GM18508 (cell line): ENCODE measurements around the gene SMIM21.

Experiments used
- ATAC-seq: cut with Tn5 transposase; IDR thresholded peaks from one replicate; pipeline ENCODE4 v1.9.1; 2021; ENCODE audit warnings: moderate number of reproducible peaks; ENCODE audit not compliant: insufficient read depth, unreplicated experiment

SMIM21 gene

DNA sequence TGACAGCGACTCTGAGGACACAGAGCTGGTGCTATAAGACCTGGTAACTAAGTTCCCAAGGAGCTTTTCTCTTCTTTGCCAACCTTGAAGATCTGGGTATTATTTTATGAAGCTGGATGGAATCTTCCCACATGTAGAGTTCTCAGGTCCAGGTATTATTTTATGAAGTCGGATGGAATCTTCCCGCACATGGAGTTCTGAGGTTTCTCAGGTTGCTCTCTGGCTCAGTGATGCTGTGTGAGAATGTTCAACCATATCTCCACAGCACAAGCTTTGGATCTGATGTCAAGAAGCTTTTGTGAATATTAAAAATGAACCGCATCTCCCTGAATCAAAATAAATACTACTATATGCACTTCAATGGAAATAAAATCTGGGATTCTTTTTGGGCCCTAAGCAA lies at the start of gene SMIM21:
TSS of gene SMIM21 (minus strand) at position 101 of the 400 bp plus-strand sequence. CDS start 140 bp downstream, outside the sequence.
- no peak for ATAC-seq

DNA sequence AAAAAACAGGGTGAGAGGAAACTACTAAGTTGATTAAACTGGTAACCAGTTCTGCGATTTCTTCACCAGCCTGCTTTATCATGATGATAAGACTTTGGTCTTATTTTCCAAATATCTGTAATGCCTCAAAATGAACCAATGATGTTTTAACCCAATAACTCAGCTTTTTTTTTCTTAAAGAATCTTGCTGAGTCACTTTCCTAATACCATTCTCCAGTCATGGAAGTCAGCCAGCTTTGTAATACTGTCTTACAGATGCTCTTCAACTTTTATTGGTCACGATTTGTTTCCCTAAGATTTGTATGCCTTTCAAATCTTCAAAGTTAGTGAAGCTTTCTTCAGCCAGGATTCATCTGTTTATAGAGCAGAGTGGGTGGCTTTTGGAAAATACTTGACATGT lies 47.7 kb upstream of the SMIM21 start:
- ATAC-seq = no peak

DNA sequence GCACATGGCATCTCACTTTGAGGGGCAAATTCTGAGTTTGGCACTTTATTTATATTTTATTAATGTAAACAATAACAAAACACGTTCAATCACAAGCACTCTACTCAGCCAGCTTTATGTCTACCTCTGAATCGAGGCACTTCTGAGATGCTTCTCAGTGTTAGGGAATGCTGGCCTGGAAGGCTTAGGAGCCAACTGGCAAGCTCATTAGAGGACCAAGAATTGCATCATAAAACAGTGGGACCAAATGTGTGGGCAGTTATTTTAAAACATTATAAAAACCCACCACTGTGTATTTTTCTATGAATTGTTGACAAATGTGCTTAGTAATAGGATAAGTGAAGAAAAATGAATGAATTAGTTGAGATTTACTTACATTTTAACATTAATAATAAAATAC lies 46.8 kb upstream of the SMIM21 start:
- ATAC-seq = no peak

DNA sequence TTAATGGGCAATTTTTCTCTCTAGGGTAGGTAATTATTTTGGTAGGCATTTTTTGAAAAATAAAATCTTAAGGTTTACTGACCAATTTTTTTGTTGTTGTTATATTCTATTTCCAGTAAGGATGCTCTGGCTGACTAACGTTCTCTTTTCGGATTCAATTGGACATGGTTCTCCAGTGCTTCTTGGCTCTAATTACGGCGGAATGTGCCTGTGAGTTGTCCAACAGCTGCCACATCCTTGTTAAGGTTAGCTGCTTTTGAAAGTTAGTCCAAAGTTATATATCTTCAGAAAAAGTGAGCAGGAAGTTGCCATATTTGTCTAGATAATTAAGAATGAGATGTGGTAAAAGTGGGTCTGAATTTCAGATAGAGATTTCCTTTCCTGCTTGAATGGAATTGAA lies 45.8 kb upstream of the SMIM21 start:
- no peak for ATAC-seq

DNA sequence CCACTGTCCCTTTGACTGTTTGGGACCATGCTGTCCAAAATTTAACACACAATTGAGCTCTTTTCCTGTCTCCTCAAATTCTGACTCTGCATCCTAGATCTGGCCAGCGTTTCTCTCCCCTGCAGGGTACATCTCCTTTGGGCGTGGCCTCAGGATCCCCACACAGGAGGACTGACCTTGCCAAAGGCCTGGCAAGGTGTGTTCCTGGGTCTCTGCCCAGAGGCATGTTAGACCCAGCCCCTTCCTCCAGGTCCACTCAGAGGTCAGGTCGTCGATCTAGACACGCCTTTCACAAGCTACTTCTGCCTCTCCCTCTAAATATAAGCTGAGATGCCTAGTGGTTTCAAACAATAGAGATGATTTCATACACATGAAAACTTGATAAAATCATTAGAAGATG lies 45.4 kb upstream of the SMIM21 start:
- no peak for ATAC-seq

DNA sequence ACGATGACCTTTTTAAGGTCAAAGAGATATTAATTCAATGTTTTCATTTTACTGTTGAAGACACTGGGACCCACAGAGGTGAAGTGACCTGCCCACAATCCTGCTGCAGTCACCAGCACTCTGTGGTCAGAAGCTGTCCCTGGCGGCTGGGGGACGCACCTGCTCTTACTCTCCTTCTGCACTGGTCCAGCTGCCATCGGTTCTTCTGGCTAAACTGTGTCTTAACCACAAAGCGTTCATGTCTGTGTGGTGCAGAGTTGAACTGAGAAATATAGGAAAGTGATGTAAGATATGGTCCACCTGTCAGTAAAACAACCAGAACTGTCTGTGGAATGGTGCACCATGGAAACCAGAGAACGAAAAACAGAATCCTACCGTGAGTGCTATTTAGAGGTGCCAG lies 44.9 kb upstream of the SMIM21 start:
- no peak for ATAC-seq

DNA sequence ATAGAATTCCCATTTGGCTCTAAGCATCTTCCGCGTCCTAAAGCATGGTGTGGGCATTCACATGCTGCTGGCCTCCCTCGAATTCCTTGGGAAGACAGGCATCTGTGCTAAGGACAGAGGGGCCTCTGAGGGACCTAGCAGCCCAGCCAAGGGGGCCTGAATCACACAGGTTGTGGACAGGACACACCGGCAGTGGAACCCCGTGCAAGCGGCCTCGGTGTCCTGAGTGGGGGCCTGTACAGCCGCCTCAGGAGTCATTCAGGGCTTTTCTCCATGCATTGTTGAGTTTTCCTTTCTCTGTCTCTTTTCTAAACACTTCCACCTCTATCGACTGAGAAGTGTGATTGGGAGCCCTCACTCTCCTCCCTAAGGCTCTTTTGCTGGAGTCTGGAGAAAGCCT lies 44.3 kb upstream of the SMIM21 start:
- ATAC-seq = no peak

DNA sequence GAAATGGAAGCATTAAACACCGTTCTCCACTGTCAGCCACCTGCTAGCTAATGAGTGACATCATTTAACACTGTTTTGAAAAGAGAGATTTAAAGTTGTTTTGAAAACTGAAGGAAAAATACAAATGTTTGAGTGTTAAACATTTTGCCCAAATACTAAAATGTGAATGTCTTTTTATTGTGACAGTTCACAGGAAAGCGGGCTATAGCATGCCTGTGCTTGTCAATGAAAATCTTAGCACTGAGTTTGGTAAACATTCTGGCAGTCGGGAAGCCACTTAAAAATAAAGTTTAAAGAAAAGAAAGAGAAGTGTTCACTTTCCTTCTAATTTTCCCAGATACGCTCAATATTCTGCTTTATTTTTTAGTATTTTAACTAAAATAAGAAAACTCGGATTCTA lies 40.3 kb upstream of the SMIM21 start:
- ATAC-seq = no peak

DNA sequence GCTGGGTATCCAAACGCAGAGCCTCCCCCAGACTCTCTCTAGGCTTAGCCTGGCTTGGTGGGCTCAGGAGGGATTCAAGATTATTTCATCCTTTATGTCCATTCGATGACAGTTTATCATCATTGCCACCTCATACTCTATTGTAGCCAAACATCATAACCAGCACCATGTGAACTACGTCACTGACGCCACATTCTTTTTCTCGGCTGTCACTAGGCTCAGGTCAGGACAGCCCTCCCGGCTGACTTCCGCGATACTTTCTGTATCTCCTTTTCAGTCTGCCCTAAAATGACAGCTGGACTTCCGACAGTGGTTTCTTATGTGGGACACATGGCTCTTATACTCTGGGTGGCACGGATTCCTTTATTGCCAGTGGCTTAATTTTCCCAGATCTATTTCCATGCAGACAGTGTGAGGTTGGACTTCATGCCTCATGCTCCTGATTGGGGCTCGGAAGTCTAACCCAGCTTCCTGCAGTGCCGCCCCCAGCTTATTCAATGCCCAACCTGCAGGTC lies 39.8 kb upstream of the SMIM21 start:
- no peak for ATAC-seq

DNA sequence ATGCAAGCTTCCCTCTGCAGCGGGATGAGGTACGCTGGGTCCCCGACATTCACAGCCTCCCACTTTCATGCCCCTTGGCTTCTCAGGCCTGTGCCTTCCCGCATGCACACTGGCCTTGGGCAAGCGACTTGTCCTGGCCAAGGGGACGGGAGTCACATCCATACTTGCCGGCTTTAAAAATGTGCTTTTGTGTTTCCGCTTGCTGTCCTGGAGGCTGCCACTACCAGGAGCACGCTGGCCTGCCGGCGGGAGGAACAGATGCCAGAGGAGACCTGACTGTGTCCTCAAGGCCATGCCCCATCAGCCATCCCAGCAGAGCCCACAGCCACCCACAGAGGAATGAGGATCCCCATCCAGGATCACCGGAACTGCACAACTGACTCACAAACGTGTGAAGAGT lies 36.9 kb upstream of the SMIM21 start:
- ATAC-seq = no peak

DNA sequence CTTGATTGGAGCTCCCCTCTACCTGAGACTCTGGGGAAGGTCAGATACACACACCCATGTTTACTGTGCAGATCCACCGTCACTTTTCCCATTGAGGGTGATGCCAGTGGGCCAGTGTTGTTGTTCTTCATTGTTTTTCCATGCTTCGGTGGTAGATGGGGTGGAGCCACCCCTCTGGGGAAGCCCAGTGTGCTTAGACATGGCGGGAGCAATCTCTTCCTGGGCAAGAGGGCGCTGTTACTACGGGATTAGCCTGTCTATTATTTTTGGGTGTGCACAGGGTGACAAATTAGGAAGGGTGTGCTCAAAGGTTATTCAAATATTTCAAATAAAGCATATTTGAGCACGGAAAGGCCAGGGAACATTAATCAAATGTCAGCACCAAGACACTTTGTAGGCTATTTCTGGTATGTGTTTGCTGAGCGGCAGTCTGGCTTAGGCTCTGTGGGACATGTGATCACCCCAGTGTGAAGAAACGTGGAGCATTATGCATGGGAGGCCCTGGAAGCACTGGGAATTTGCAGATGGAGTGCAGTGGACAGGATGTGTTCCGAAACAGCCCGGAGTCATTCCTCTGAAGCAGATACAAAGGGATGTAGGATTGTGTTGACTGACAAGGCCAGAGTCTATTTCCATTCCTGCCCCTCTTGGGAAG lies 34.8 kb upstream of the SMIM21 start:
- ATAC-seq = no peak

DNA sequence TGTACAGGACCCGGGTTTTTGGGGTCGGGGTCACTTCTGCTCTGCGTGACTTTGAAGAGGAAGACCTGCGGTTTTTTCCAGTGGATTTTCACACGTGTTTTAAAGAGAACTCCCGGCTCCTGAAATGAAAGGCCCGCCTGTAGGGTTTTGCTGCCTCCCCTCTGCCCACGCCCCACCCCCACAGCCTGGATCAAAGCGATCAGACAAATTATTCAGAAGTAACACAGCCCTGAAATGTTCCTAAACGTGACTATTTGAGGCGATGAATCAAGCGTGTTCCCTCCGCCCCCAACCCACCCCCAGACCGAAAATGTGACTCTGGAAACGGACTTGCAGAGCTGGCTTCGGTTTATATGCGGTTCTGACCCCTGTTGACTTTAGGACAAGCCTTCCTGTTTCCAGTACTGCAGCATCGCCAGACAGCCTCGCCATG lies 28.7 kb upstream of the SMIM21 start:
- ATAC-seq = no peak

DNA sequence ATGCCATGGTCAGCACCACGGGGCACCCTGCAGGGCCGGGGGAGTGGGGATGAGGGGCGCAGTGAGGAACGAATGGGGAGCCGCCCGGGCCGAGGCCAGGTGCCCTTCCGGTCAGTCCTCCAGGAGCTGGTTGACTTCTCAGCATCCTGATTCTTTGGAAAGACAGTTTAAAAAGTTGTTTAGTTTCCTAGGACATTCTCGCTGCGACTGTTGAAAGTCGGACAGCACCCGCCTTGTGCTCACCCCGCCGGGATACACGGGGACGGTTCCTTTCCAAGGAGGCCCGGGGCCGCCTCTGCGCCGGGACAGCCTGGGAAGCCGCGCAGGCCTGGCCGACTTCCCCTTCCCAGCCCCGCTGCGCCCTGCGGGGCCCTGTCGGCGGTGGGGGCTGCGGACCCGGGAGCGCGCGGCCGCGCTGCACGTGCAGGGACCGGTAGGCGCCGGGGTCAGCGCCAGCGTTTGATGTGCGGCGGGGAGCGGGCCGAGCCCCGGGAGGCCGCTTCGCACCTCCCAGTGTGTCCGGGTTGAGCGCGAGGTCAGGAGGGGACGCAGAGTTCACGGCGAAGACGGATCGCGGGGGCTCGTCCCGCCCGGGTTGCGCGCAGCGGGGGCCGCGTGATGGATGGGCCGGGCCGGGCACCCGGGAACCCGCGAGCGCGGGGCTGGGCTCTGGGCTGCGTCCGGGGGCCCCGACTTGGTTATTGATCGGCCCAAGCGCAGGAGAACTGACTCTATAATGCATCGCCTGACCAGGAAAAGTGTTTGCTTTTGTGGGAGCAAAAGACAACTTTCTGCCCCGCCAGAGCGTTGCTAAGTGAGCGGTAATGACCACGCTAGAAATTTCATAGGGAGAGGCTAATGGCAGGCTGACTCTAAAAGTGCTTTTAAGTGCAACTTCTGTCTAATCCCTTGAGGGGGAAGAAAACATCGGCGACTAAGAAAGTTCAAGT lies 28.0 kb upstream of the SMIM21 start:
- no peak for ATAC-seq

DNA sequence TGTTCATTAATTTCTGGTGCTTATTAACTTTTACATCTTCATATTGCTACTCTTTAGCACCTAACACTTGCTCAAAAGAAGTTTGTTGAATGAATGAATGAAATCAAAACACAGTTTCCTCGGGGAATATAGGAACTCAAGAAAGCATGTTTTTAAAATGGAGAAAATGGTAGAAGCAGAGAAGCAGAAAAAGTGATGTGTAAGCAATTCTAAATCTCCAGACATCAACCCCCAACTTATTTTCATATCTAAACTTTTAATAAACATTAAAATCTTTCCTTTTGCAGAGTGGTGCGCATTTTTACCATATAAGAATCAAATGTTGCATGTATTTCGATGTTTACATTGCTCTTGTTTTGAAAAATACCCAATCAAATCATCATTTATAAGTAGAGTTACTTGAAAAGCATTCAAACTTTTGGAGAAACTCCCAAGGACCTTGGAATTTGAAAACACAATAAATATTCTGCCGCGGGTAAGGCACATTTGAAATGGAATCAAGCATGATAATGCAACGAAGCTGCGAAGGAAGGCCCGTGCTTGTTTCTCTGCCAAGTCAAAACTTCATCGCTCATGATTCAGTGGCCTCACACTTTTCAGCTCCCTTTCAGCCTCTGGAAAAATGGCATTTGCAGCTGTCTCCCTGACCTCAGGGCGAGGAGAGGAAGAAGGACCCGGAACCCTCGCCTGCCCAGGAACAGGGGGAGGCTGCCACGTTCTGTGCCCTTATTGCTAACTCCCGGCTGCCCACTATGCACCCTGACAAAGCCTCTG lies 26.7 kb upstream of the SMIM21 start:
- ATAC-seq = no peak

DNA sequence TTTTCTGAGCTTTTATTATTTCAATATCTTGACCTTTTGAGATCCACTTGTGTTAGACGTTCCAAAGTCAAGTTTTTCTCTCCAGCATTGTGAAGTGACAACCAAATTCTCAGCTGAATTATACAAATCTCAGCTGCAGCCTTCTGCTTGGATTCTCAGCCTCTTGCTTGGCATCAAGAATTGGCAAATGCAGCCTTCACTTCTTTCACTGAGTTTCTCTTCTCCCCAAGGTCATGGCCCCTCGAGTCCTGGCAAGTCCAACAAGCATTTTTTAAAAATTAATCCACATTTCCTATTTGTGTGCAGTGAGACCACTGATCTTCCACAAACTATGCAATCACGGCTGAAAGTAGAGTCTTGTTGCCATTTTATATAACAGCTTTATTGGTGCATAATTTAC lies 23.4 kb upstream of the SMIM21 start:
- no peak for ATAC-seq

DNA sequence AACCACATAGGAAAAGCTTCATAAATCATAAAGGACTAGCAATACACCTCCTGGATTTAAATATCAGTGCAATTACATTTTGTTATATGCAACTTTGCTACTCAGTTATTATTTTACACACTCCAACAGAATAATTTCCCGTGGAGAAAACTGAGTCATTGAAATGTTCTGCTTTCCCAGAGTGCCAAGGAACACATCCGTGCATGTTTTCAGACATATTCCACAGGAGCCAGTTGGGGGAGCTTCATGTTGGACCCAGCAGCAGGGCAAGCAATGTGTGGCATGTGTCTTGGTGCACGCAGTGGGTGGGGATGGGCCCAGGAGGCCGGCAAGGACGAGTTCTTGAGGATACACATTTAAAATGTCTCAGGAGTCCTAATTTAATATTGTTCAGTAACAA lies 14.4 kb upstream of the SMIM21 start:
- no peak for ATAC-seq

DNA sequence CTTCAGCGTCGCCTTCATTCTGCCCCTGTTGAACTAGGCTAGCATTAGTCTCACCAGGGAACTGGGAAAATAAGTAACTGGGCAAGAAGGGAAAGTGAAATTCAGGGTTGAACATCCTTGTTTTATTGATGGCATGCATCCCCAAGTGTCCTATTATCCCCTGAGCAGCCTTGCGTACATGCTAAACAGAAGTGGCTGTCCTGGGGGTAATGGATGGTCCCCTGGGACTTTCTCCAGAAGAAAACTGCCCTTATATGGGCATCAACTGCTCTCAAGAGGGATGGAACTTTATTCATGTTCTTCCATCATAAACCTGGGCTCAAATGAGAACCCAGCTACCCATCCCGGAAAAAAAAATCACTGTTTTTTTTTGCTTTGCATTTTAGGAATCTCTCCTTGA lies 11.8 kb upstream of the SMIM21 start:
- ATAC-seq = no peak

DNA sequence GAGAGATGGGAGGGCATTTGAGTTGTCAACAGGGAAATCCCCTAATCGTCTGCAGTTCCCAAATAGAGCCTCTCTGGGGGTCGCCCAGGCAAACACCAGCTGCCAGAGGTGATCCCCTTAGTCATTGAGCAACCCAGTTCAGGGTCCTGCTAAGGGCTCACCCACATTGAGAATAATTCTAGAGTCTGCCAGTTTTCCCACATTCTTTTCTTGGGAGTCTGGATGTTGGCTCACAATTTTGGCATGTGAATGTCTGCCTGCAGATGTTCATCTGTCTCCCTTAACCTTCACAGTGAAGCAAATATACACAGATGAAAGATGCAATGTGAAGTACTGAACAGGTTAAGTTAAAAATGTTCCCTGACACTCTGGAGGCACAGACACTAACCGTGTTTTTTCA lies 11.4 kb upstream of the SMIM21 start:
- no peak for ATAC-seq

DNA sequence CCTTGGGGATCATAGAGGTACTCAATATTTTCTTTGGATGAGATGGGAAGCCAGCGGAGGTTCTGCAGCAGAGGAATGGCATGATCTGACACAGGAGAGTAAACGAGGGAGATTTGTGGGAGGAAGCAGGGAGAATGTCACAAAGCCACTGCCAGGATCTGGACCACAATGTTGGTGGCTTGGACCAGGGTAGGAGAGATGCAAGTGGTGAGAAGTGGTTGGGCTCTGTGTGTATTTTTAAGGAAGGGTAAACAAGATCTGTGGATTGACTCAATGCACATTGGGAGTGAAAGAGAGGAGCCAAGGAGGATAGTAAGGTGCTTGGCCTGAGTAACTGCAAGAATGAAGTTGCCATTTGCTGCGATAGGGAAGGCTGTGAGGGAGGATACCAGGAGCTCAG lies 10.5 kb upstream of the SMIM21 start:
- no peak for ATAC-seq

DNA sequence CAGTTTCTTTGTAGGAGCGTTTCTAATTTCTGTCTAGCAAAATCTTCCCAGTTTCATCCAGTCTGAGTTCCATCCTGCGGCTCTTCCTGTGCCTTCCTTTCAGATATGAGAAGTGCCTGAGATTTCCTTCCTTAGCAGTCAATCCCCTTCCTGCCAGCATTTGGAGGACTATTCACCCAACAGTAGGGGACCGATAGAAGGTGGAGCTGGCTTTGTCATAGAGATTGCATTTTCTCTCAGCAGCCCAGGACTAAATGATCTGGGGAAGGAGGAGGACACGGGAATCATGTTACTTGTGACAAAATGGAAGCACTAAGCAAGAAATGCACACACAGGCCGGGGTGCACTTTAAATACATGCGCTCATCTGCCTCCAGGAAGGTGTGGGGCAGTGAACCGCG lies 5.6 kb upstream of the SMIM21 start:
- no peak for ATAC-seq

DNA sequence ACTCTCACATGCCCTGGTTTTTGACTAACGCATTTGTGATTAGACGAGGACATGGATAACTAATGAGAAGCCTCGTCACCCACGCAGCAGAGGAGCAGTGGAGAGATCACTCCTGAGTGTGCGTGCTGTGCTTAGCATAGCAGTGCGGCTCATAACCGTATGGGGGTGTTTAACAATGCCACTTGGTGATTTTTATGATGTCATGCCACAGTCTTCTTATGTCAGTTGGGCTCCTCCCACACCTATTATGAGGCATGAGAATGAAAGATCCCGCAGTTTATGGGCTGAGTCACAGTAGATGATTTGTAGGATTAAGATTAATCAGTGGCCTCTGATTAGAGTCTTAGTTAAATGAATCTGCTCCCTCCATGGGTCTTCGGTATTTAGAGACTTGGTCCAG lies 2.5 kb upstream of the SMIM21 start:
- no peak for ATAC-seq
